Neutrophil (primary cell): Measurements from ENCODE around the gene LLGL1.

ENCODE experiments used
- H3K27ac ChIP-seq: fragments of 200-600 bp; sonication (generic); 2 replicates; pipeline ENCODE4 v1.5.1; 2016; ENCODE audit warnings: mild to moderate bottlenecking, moderate library complexity
- H3K27me3 ChIP-seq: fragments of 200-600 bp; sonication (generic); 2 replicates; pipeline ENCODE4 v1.6.0; 2016; ENCODE audit warnings: mild to moderate bottlenecking
- H3K36me3 ChIP-seq: fragments of 200-600 bp; sonication (generic); 2 replicates; pipeline ENCODE4 v1.5.1; 2017
- H3K4me1 ChIP-seq, 2 experiments: fragments of 200-600 bp in 1 of 2; sonication (generic) in 1 of 2; 1 replicate in 1 of 2; 2 replicates in 1 of 2; pipeline versions ENCODE4 v1.5.1 to v1.6.1; 2013 to 2016; ENCODE audit warnings: low read depth in 1 of 2, low read length in 1 of 2, mild to moderate bottlenecking in 1 of 2, moderate library complexity in 1 of 2; ENCODE audit not compliant: control insufficient read depth in 1 of 2, insufficient read depth in 1 of 2
- H3K4me3 ChIP-seq, 2 experiments: fragments of 200-600 bp in 1 of 2; sonication (generic) in 1 of 2; 1 replicate in 1 of 2; 2 replicates in 1 of 2; pipeline ENCODE4 v1.5.1; 2013 to 2016; ENCODE audit warnings: low read depth in 1 of 2, low read length in 1 of 2, mild to moderate bottlenecking in 1 of 2, moderate library complexity in 1 of 2
- H3K9me3 ChIP-seq: fragments of 200-600 bp; sonication (generic); 2 replicates; pipeline ENCODE4 v1.5.1; 2016
- TF ChIP-seq, protein P1 (sequence below): fragments of 200-600 bp; sonication (generic); IDR thresholded peaks from 2 replicates; pipeline ENCODE4 v1.5.1; 2016; ENCODE audit warnings: antibody characterized with exemption

Gene LLGL1

GRCh38 chr17:18248811-18249210, 23.4 kb downstream of the LLGL1 start:
- Histone ChIP-seq H3K27me3 (no peaks in the 10 kb centered on the region), H3K9me3 (no peaks in the 10 kb centered on the region), H3K4me1 (no peaks in the 10 kb centered on the region), H3K27ac (peak overlapping the region; percentile 8), H3K4me3 (no peak overlapping the region), H3K36me3 (peaks cover 100% of the 10 kb centered on the region)
- TF ChIP-seq, protein P1, sequence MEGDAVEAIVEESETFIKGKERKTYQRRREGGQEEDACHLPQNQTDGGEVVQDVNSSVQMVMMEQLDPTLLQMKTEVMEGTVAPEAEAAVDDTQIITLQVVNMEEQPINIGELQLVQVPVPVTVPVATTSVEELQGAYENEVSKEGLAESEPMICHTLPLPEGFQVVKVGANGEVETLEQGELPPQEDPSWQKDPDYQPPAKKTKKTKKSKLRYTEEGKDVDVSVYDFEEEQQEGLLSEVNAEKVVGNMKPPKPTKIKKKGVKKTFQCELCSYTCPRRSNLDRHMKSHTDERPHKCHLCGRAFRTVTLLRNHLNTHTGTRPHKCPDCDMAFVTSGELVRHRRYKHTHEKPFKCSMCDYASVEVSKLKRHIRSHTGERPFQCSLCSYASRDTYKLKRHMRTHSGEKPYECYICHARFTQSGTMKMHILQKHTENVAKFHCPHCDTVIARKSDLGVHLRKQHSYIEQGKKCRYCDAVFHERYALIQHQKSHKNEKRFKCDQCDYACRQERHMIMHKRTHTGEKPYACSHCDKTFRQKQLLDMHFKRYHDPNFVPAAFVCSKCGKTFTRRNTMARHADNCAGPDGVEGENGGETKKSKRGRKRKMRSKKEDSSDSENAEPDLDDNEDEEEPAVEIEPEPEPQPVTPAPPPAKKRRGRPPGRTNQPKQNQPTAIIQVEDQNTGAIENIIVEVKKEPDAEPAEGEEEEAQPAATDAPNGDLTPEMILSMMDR, result no peak

- TF ChIP-seq, protein P1, result no peak
- H3K9me3 ChIP-seq, result no peaks in the 10 kb centered on the region
- no peak overlapping the region for H3K4me3 ChIP-seq
- no peak overlapping the region for H3K27ac ChIP-seq
- H3K4me1 ChIP-seq, result no peaks in the 10 kb centered on the region
- peaks cover 100% of the 10 kb centered on the region for H3K36me3 ChIP-seq
- no peaks in the 10 kb centered on the region for H3K27me3 ChIP-seq
Measured at GRCh38 chr17:18250259-18250658, 24.8 kb downstream of the LLGL1 start.

DNA sequence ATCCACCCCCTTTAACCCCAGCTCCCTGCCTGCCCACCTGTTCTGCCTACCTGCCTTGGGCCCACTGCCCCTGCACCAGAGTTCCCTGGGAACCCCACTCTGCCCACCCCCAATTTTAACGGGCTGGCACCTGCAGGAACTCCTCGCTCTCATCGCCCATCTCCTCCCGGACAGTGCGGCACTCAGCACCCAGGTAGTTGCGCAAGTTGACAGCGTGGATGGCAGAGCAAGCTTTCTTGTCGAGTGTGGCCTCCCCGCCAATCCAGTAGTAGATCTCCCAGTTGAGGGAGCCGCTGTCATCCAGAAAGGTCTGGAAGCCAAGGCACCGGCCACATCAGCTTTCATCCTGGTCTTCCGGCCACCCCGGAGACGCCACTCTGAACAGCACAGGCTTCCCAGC, 25.3 kb downstream of the LLGL1 start:
- TF ChIP-seq, protein P1, result no peak
- Histone ChIP-seq H3K27me3 (no peaks in the 10 kb centered on the region), H3K4me1 (no peaks in the 10 kb centered on the region), H3K9me3 (no peaks in the 10 kb centered on the region), H3K27ac (no peak overlapping the region), H3K36me3 (peaks cover 100% of the 10 kb centered on the region), H3K4me3 (no peak overlapping the region)

GRCh38 chr17:18251204-18251603, 25.8 kb downstream of the LLGL1 start:
- TF ChIP-seq, protein P1, result no peak
- Histone ChIP-seq H3K36me3 (peaks cover 100% of the 10 kb centered on the region), H3K4me3 (no peak overlapping the region)

DNA sequence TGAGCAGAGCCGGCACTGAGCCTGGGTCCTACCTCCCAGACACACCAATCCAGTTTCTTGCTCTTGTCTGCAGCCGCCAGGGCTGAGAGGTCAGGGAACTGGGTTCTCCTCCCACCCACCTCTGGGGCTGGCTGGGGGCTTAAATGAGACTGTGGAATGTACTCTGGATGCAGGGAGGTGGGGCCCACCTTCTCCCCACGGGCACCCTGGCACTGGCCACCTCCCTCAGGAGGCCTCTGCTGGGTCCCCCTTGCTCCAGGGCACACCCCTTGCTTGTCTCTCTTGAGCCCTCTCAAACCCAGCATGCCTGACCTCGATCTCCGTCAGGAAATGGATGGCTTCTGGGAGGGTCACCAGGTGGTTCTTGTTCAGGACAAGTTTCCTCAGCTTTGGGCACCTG, 26.7 kb downstream of the LLGL1 start:
- no peaks in the 10 kb centered on the region for H3K27me3 ChIP-seq
- TF ChIP-seq, protein P1, result no peak
- H3K4me1 ChIP-seq, result peaks cover 10 to 12% of the 10 kb centered on the region in 2 experiments
- no peak overlapping the region for H3K27ac ChIP-seq
- peaks cover 97% of the 10 kb centered on the region for H3K36me3 ChIP-seq
- no peak overlapping the region for H3K4me3 ChIP-seq
- H3K9me3 ChIP-seq, result no peaks in the 10 kb centered on the region

More at GRCh38 chr17:18251204-18251603, 25.8 kb downstream of the LLGL1 start:
- H3K4me1 ChIP-seq, result peaks cover under 1 to 3% of the 10 kb centered on the region in 2 experiments
- H3K27ac ChIP-seq, result no peak overlapping the region
- no peaks in the 10 kb centered on the region for H3K27me3 ChIP-seq
- no peaks in the 10 kb centered on the region for H3K9me3 ChIP-seq
